K562 (cell line): ENCODE measurements around the gene CDC45. TPM values are rescaled to one million over a fixed set of nuclear protein-coding genes. Genes with fewer than 3 reads are reported as not detected.
A peak's percentile ranks its signal among the peaks of the same experiment; 100 is the strongest.

Source experiments
- BRCA1 ChIP-seq, 2 experiments: fragments of 450-650 bp in 1 of 2; sonication (generic) in 1 of 2; formaldehyde crosslinking in 1 of 2; IDR thresholded peaks; 2 replicates each; pipeline versions ENCODE4 v1.5.0 to v1.6.1; 2017 to 2020; ENCODE audit warnings: mild to moderate bottlenecking in 1 of 2, missing genetic modification reagents in 1 of 2
- ETV6 ChIP-seq, 3 experiments: fragments of 150-350 bp in 1 of 3; sonication (generic) in 1 of 3; formaldehyde crosslinking in 1 of 3; IDR thresholded peaks; 2 replicates each; pipeline versions ENCODE4 v1.6.1 to v1.8.0; 2014 to 2022; ENCODE audit warnings: borderline replicate concordance in 2 of 3, low read depth in 2 of 3, antibody characterized with exemption in 1 of 3, low read length in 1 of 3, mild to moderate bottlenecking in 1 of 3, missing genetic modification reagents in 1 of 3
- FOXJ2 ChIP-seq: fragments of 200-800 bp; sonication (Bioruptor generic); IDR thresholded peaks from 2 replicates; pipeline ENCODE4 v1.6.1; 2016; ENCODE audit warnings: missing genetic modification characterization, missing compliant biosample characterization
- FOXM1 ChIP-seq, 2 experiments: fragments of 450-650 bp in 1 of 2; sonication (generic) in 1 of 2; formaldehyde crosslinking in 1 of 2; IDR thresholded peaks; 2 replicates each; pipeline versions ENCODE4 v1.6.1 to v1.9.0; 2017 to 2022; ENCODE audit warnings: low read depth in 2 of 2, mild to moderate bottlenecking in 2 of 2, missing genetic modification reagents in 1 of 2, moderate library complexity in 1 of 2
- IFI16 ChIP-seq: fragments of 250-450 bp; sonication (Bioruptor Pico); IDR thresholded peaks from 2 replicates; pipeline ENCODE4 v2.1.2; 2022; ENCODE audit warnings: mild to moderate bottlenecking, inconsistent platforms
- MEF2A ChIP-seq: IDR thresholded peaks from 2 replicates; pipeline ENCODE4 v1.6.1; 2011; ENCODE audit warnings: low read depth, mild to moderate bottlenecking, low read length, moderate library complexity; ENCODE audit not compliant: control insufficient read depth
- PHTF2 ChIP-seq: fragments of 250-450 bp; sonication (Bioruptor Pico); IDR thresholded peaks from 2 replicates; pipeline ENCODE4 v1.5.0; 2021; ENCODE audit warnings: mild to moderate bottlenecking
- PRPF4 ChIP-seq: fragments of 200-400 bp; formaldehyde crosslinking; IDR thresholded peaks from one replicate; pipeline ENCODE4 v1.6.1; 2017; ENCODE audit warnings: low read length, low read depth, mild to moderate bottlenecking; ENCODE audit not compliant: insufficient read depth, poor library complexity, severe bottlenecking
- SMARCA4 ChIP-seq: fragments of 450-650 bp; IDR thresholded peaks from 2 replicates; pipeline ENCODE4 v1.6.1; 2016
- STAT5B ChIP-seq: fragments of 250-450 bp; sonication (Bioruptor Pico); IDR thresholded peaks from 2 replicates; pipeline ENCODE4 v1.8.0; 2021; ENCODE audit warnings: mild to moderate bottlenecking, inconsistent platforms
- TAL1 ChIP-seq: fragments of 450-650 bp; IDR thresholded peaks from 2 replicates; pipeline ENCODE4 v1.6.1; 2016; ENCODE audit warnings: mild to moderate bottlenecking
- XRCC4 ChIP-seq: IDR thresholded peaks from one replicate; pipeline ENCODE4 v1.6.1; 2011; ENCODE audit not compliant: insufficient read depth, insufficient read length; ENCODE audit errors: extremely low read depth
- ZZZ3 ChIP-seq: fragments of 450-650 bp; IDR thresholded peaks from 2 replicates; pipeline ENCODE4 v1.6.1; 2016; ENCODE audit warnings: antibody characterized with exemption, mild to moderate bottlenecking, moderate library complexity
- polyA plus RNA-seq, 8 experiments: library from polyadenylated mRNA; depleted of rRNA in 4 of 8; stranded (reverse) in 5 of 8; unstranded in 3 of 8; fragments of >200 nt; fragmentation: Nextera tagmentation in 2 of 8; fragmentation: Illumina TruSeq in 1 of 8; extraction: Ambion mirVana in 2 of 8; extraction: Trizol in 1 of 8; gene quantifications; 2 replicates each; pipeline versions ENCODE4 v1.2.1 to v1.2.3, GENCODE V29; 2011 to 2014; ENCODE audit warnings: inconsistent platforms in 1 of 8, missing spikeins in 1 of 8
- total RNA-seq, 7 experiments: library from RNA; depleted of rRNA in 6 of 7; stranded (reverse); fragments of >200 nt in 6 of 7; fragmentation: Illumina TruSeq in 2 of 7; extraction: Trizol in 2 of 7; gene quantifications; 2 replicates each; pipeline versions ENCODE4 v1.2.1 to v1.2.3, GENCODE V29; 2011 to 2021; ENCODE audit warnings: low replicate concordance in 1 of 7
- TF ChIP-seq, protein P1 (sequence below): fragments of 450-650 bp; IDR thresholded peaks from 2 replicates; pipeline ENCODE4 v1.6.1; 2016; ENCODE audit warnings: low read depth
- TF ChIP-seq, protein P2 (sequence below): fragments of 450-650 bp; IDR thresholded peaks from 2 replicates; pipeline ENCODE4 v1.7.1; 2018; ENCODE audit warnings: mild to moderate bottlenecking, low read depth; ENCODE audit not compliant: partially characterized antibody
- TF ChIP-seq, protein P3 (sequence below): fragments of 250-450 bp; sonication (Bioruptor Pico); IDR thresholded peaks from 2 replicates; pipeline ENCODE4 v1.9.0; 2021; ENCODE audit warnings: mild to moderate bottlenecking

Gene CDC45
- total and polyA plus RNA-seq, 9 of the 15 experiments (the other 6 are each of a cell fraction or from before 2014, with no cell fraction given) = 251 to 580 (median 410) TPM

DNA sequence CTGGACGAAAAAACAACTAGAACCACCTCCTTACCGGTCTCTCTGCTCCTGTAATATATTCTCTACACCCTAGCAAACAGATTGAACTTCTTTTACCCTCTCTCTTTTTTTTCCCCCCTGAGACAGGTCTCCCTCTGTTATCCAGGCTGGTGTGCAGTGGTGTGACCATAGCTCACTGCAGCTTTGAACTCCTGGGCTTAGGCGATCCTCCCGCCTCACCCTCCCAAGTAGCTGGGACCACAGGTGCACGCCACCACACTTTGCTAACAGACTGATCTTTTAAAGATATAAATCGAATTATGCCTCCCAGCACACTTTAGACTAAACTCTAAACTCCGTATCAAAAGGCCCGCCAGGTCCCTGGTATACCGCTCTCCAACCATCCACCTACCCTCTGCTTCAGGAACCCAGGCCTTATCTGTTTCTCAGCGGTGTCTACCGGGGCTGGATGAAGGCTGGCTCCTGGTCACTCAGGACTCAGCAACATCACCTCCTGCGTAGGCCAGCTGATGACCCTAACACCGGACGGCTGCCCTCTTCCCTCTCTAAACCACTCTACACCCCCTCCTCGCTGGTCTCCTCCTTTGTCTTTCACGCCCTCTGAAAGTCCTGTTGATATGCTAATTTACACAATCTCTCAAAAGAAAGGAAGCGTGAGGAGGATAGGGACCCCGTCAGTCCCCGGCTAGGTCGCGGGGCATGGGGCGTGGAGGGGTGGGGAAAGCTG is 33.0 kb upstream of the CDC45 start (continued):
- TF ChIP-seq FOXJ2 (tag) (no peak), IFI16 (CRISPR knock-in tag) (no peak), TAL1 (no peak), ETV6 (IDR thresholded peaks at IDR 0.05; ENCODE audit: borderline replicate concordance in 1 of 2, low read depth in 2 of 2, low read length in 1 of 2) (0 out of 4 replicates have a peak, but pooled peaks of 1 of the 2 experiments have one; percentile 5), ETV6 (CRISPR knock-in tag; IDR thresholded peaks at IDR 0.05; ENCODE audit: borderline replicate concordance) (no peak), ZZZ3 (no peak), PHTF2 (CRISPR knock-in tag) (peak; percentile 82; the same call in 1 of the 2 replicates), FOXM1 (IDR thresholded peaks at IDR 0.05; ENCODE audit: low read depth) (no peak), FOXM1 (CRISPR knock-in tag; IDR thresholded peaks at IDR 0.05; ENCODE audit: low read depth) (no peak), BRCA1 (IDR thresholded peaks at IDR 0.05) (no peak), BRCA1 (CRISPR knock-in tag; IDR thresholded peaks at IDR 0.05) (no peak), MEF2A (no peak), STAT5B (no peak), PRPF4 (no peak), XRCC4 (no peak), SMARCA4 (peak; percentile 63)
- TF ChIP-seq, protein P1, sequence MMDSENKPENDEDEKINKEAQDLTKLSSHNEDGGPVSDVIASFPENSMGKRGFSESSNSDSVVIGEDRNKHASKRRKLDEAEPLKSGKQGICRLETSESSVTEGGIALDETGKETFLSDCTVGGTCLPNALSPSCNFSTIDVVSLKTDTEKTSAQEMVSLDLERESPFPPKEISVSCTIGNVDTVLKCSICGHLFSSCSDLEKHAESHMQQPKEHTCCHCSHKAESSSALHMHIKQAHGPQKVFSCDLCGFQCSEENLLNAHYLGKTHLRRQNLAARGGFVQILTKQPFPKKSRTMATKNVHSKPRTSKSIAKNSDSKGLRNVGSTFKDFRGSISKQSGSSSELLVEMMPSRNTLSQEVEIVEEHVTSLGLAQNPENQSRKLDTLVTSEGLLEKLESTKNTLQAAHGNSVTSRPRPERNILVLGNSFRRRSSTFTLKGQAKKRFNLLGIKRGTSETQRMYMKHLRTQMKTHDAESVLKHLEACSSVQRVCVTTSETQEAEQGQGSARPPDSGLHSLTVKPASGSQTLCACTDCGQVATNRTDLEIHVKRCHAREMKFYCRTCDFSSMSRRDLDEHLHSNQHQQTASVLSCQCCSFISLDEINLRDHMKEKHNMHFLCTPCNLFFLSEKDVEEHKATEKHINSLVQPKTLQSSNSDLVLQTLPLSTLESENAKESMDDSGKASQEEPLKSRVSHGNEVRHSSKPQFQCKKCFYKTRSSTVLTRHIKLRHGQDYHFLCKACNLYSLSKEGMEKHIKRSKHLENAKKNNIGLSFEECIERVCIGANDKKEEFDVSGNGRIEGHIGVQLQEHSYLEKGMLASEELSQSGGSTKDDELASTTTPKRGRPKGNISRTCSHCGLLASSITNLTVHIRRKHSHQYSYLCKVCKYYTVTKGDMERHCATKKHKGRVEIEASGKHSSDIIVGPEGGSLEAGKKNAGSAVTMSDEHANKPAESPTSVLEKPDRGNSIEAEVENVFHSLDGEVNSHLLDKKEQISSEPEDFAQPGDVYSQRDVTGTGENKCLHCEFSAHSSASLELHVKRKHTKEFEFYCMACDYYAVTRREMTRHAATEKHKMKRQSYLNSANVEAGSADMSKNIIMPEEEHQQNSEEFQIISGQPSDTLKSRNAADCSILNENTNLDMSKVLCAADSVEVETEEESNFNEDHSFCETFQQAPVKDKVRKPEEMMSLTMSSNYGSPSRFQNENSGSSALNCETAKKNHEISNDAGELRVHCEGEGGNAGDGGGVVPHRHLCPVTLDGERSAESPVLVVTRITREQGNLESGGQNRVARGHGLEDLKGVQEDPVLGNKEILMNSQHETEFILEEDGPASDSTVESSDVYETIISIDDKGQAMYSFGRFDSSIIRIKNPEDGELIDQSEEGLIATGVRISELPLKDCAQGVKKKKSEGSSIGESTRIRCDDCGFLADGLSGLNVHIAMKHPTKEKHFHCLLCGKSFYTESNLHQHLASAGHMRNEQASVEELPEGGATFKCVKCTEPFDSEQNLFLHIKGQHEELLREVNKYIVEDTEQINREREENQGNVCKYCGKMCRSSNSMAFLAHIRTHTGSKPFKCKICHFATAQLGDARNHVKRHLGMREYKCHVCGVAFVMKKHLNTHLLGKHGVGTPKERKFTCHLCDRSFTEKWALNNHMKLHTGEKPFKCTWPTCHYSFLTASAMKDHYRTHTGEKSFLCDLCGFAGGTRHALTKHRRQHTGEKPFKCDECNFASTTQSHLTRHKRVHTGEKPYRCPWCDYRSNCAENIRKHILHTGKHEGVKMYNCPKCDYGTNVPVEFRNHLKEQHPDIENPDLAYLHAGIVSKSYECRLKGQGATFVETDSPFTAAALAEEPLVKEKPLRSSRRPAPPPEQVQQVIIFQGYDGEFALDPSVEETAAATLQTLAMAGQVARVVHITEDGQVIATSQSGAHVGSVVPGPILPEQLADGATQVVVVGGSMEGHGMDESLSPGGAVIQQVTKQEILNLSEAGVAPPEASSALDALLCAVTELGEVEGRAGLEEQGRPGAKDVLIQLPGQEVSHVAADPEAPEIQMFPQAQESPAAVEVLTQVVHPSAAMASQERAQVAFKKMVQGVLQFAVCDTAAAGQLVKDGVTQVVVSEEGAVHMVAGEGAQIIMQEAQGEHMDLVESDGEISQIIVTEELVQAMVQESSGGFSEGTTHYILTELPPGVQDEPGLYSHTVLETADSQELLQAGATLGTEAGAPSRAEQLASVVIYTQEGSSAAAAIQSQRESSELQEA = no peak
- TF ChIP-seq, protein P2, sequence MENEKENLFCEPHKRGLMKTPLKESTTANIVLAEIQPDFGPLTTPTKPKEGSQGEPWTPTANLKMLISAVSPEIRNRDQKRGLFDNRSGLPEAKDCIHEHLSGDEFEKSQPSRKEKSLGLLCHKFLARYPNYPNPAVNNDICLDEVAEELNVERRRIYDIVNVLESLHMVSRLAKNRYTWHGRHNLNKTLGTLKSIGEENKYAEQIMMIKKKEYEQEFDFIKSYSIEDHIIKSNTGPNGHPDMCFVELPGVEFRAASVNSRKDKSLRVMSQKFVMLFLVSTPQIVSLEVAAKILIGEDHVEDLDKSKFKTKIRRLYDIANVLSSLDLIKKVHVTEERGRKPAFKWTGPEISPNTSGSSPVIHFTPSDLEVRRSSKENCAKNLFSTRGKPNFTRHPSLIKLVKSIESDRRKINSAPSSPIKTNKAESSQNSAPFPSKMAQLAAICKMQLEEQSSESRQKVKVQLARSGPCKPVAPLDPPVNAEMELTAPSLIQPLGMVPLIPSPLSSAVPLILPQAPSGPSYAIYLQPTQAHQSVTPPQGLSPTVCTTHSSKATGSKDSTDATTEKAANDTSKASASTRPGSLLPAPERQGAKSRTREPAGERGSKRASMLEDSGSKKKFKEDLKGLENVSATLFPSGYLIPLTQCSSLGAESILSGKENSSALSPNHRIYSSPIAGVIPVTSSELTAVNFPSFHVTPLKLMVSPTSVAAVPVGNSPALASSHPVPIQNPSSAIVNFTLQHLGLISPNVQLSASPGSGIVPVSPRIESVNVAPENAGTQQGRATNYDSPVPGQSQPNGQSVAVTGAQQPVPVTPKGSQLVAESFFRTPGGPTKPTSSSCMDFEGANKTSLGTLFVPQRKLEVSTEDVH = peak; percentile 54
- TF ChIP-seq, protein P3, sequence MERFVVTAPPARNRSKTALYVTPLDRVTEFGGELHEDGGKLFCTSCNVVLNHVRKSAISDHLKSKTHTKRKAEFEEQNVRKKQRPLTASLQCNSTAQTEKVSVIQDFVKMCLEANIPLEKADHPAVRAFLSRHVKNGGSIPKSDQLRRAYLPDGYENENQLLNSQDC (CRISPR knock-in tag) = no peak
